Iris pigment epithelial cell (primary cell): Measurements from ENCODE around the gene DIMT1.
A peak's percentile ranks its signal among the peaks of the same experiment; 100 is the strongest.

Experiments
- DNase-seq: peaks from one replicate; pipeline ENCODE4 v3.0.0-alpha.2; 2011; ENCODE audit warnings: low read depth

DIMT1 gene

GRCh38 chr5:62403411-62404250, at the start of gene DIMT1:
TSS of gene DIMT1 (minus strand) at chr5:62403905. CDS start at chr5:62403772, 133 bp downstream.
- DNase-seq, result peak; percentile 99

- DNase-seq, result peak; percentile 23
These were observed 46.6 kb upstream of the DIMT1 start for GRCh38 chr5:62450259-62450658.

- no peak for DNase-seq
These were observed 44.8 kb upstream of the DIMT1 start for GRCh38 chr5:62448528-62448927.

- DNase-seq, result peak; percentile 22
These were observed 28.9 kb upstream of the DIMT1 start for GRCh38 chr5:62432621-62433064.

GRCh38 chr5:62431735-62432620, 28.3 kb upstream of the DIMT1 start:
- DNase-seq, result peak; percentile 2

GRCh38 chr5:62424763-62425162, 21.1 kb upstream of the DIMT1 start:
- no peak for DNase-seq

GRCh38 chr5:62421414-62421813, 17.7 kb upstream of the DIMT1 start:
- no peak for DNase-seq

GRCh38 chr5:62419609-62420008, 15.9 kb upstream of the DIMT1 start:
- no peak for DNase-seq

- DNase-seq, result no peak
These were observed 14.9 kb upstream of the DIMT1 start for GRCh38 chr5:62418462-62419076.

GRCh38 chr5:62413711-62414110, 10.0 kb upstream of the DIMT1 start:
- DNase-seq, result no peak

GRCh38 chr5:62412549-62413329, 9.0 kb upstream of the DIMT1 start, which contains the start of gene IPO11:
TSS of gene IPO11 (plus strand) at chr5:62412763. CDS start at chr5:62437280, 24,517 bp downstream.
- DNase-seq, result peak; percentile 98

- DNase-seq, result peak; percentile 63
These were observed 8.3 kb downstream of the DIMT1 start for GRCh38 chr5:62395210-62395950.

GRCh38 chr5:62386824-62387223, 16.9 kb downstream of the DIMT1 start:
- DNase-seq, result peak; percentile 44

GRCh38 chr5:62385816-62386400, 17.8 kb downstream of the DIMT1 start:
- DNase-seq, result peak; percentile 20

- peak; percentile 9 for DNase-seq
These were observed 18.6 kb downstream of the DIMT1 start for GRCh38 chr5:62385131-62385530.

GRCh38 chr5:62376064-62376463, 27.6 kb downstream of the DIMT1 start:
- peak; percentile 42 for DNase-seq

GRCh38 chr5:62375627-62376026, 28.1 kb downstream of the DIMT1 start:
- DNase-seq, result no peak

- DNase-seq, result no peak
These were observed 29.6 kb downstream of the DIMT1 start for GRCh38 chr5:62374090-62374489.

GRCh38 chr5:62373382-62373781, 30.3 kb downstream of the DIMT1 start:
- no peak for DNase-seq

- no peak for DNase-seq
These were observed 31.1 kb downstream of the DIMT1 start for GRCh38 chr5:62372600-62372999.
